ENCODE results near the gene ENGASE.
"Not testable (repeated sequence)": the region's sequence is repeated elsewhere in the genome, so short reads cannot be mapped to it uniquely, and the experiment has no call there.

ENGASE gene

GRCh38 chr17:79029327-79030009, 45.2 kb upstream of the ENGASE start:
- H3K4me3 ChIP-seq (ENCODE audit: low read depth, low read length, poor library complexity, severe bottlenecking), result no peak overlapping the region
- H3K9me2 ChIP-seq (ENCODE audit: low read depth, low read length), result no peaks in the 10 kb centered on the region
- TF ChIP-seq EZH2 (IDR thresholded peaks at IDR 0.05; ENCODE audit: borderline replicate concordance, low read length), result no peak
- no peak for TF ChIP-seq CTCF (IDR thresholded peaks at IDR 0.05; ENCODE audit: low read length)
- H3K27ac ChIP-seq (ENCODE audit: low read depth, low read length, poor library complexity, severe bottlenecking), result no peak overlapping the region
- H3K9me3 ChIP-seq (ENCODE audit: low read length), result no peaks in the 10 kb centered on the region
- H3K9ac ChIP-seq (ENCODE audit: low read length), result no peak overlapping the region
- H3K4me1 ChIP-seq (ENCODE audit: insufficient read depth, low read length, severe bottlenecking), result no peaks in the 10 kb centered on the region
- H4K20me1 ChIP-seq (ENCODE audit: insufficient read depth, low read length), result no peaks in the 10 kb centered on the region
- no peak overlapping the region for H3K4me2 ChIP-seq (ENCODE audit: low read length)
- no peaks in the 10 kb centered on the region for H3K36me3 ChIP-seq (ENCODE audit: insufficient read depth, low read length)
- no peaks in the 10 kb centered on the region for H3K79me2 ChIP-seq (ENCODE audit: insufficient read depth, low read length)
- 0 out of 2 replicates have a peak, but pooled peaks cover 12% of the 10 kb centered on the region for H3K27me3 ChIP-seq (ENCODE audit: insufficient read depth, low read length)
- no peak overlapping the region for H2AFZ ChIP-seq (ENCODE audit: low read length)
- no peaks in the 10 kb centered on the region for H3F3A ChIP-seq (ENCODE audit: insufficient read depth, low read length)

DNA sequence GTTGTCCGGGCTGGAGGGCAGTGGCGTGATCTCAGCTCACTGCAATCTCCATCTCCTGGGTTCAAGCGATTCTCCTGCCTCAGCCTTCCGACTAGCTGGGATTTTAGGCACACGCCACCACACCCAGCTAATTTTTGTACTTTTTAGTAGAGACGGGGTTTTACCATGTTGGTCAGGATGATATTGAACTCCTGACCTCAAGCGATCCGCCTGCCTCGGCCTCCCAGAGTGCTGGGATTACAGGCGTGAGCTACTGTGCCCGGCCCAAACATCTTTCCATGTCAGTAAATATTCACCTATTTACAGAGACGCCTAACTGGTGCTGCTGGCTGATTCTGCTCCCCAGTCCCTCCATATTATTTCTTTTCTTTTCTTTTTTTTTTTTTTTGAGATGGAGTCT, 44.0 kb upstream of the ENGASE start:
- H3K36me3 ChIP-seq (ENCODE audit: insufficient read depth, low read length); H3K9me3 ChIP-seq (ENCODE audit: low read length): not testable (repeated sequence)

DNA sequence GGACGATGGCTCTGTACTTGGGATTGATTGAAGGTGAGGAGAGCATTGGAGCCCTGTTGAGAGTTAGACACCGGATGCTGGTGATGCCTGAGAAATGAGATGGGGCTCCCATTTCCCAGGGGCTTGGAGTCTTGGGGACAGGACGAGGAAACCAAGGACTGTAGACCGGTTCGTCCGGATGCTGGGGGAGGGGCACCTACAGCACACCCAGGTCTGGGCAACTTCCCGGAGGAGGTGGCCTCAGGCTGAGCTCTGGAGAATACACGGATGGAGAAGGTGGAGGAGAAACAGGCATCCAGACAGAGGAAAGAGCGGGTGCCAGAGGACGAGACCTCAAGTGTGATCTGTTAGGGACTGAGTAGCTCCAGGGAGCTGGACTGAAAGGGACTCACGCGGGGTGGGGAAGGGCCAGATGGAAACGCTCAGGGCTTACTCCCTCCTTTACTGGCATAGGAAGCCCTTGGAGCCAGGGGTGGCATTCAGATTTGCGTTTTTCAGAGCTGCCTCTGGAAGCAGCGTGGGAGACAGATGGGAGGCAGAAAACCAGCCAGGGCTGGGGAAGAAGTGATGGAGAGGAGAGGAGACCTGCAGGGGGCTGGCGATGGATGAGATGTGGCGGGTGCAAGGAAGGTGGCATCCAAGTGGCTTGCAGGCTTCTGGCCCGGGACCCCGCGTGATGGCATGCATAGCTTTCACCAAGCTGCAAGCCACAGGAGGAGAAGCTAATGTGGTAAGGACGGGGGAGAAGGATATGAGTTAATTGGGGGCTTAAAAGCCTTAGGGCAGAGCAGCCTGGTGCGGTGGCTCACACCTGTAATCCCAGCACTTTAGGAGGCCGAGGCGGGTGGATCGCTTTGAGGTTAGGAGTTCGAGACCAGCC, 42.4 kb upstream of the ENGASE start:
- H3K4me3 ChIP-seq (ENCODE audit: low read depth, low read length, poor library complexity, severe bottlenecking), result no peak overlapping the region
- no peak overlapping the region for H2AFZ ChIP-seq (ENCODE audit: low read length)
- H3K36me3 ChIP-seq (ENCODE audit: insufficient read depth, low read length), result no peaks in the 10 kb centered on the region
- no peaks in the 10 kb centered on the region for H3K79me2 ChIP-seq (ENCODE audit: insufficient read depth, low read length)
- H3K9me3 ChIP-seq (ENCODE audit: low read length), result no peaks in the 10 kb centered on the region
- H4K20me1 ChIP-seq (ENCODE audit: insufficient read depth, low read length), result no peaks in the 10 kb centered on the region
- TF ChIP-seq EZH2 (IDR thresholded peaks at IDR 0.05; ENCODE audit: borderline replicate concordance, low read length), result no peak
- no peak for TF ChIP-seq CTCF (IDR thresholded peaks at IDR 0.05; ENCODE audit: low read length)
- no peaks in the 10 kb centered on the region for H3K9me2 ChIP-seq (ENCODE audit: low read depth, low read length)
- no peaks in the 10 kb centered on the region for H3K4me1 ChIP-seq (ENCODE audit: insufficient read depth, low read length, severe bottlenecking)
- 0 out of 2 replicates have a peak, but pooled peaks cover 4% of the 10 kb centered on the region for H3K27me3 ChIP-seq (ENCODE audit: insufficient read depth, low read length)
- H3K27ac ChIP-seq (ENCODE audit: low read depth, low read length, poor library complexity, severe bottlenecking), result no peak overlapping the region
- no peak overlapping the region for H3K4me2 ChIP-seq (ENCODE audit: low read length)
- no peak overlapping the region for H3K9ac ChIP-seq (ENCODE audit: low read length)
- H3F3A ChIP-seq (ENCODE audit: insufficient read depth, low read length), result no peaks in the 10 kb centered on the region

More for the DNA sequence above, 44.0 kb upstream of the ENGASE start:
- not testable (repeated sequence) for H3K4me2 ChIP-seq (ENCODE audit: low read length); H3K9me2 ChIP-seq (ENCODE audit: low read depth, low read length); H3K4me3 ChIP-seq (ENCODE audit: low read depth, low read length, poor library complexity, severe bottlenecking); H3K79me2 ChIP-seq (ENCODE audit: insufficient read depth, low read length); H3K27me3 ChIP-seq (ENCODE audit: insufficient read depth, low read length); H3K4me1 ChIP-seq (ENCODE audit: insufficient read depth, low read length, severe bottlenecking); H3F3A ChIP-seq (ENCODE audit: insufficient read depth, low read length); H2AFZ ChIP-seq (ENCODE audit: low read length); H3K27ac ChIP-seq (ENCODE audit: low read depth, low read length, poor library complexity, severe bottlenecking); H3K9ac ChIP-seq (ENCODE audit: low read length); H4K20me1 ChIP-seq (ENCODE audit: insufficient read depth, low read length)

Data from OCI-LY1 (cell line).